Thymus (tissue), 11 donors: ENCODE data around the gene SPDYA. TPM values are rescaled to one million over a fixed set of nuclear protein-coding genes. Genes with fewer than 3 reads are reported as not detected.
"Not testable (repeated sequence)": the region's sequence is repeated elsewhere in the genome, so short reads cannot be mapped to it uniquely, and the experiment has no call there.

Experiments used
- DNase-seq, 9 donors: peaks; one replicate each; pipeline ENCODE4 v3.0.0-alpha.2; 2013; ENCODE audit warnings: low spot score in 9 of 9, low read depth in 6 of 9, missing footprints in 1 of 9
- H3K27ac ChIP-seq, 2 donors: one replicate each; pipeline ENCODE4 v1.5.1; 2013; ENCODE audit warnings: control low read depth in 1 of 2, low read depth in 1 of 2, low read length in 1 of 2, mild to moderate bottlenecking in 1 of 2, moderate library complexity in 1 of 2
- H3K27me3 ChIP-seq, 2 donors: one replicate each; pipeline ENCODE4 v1.5.1; 2013; ENCODE audit warnings: low read length in 1 of 2; ENCODE audit not compliant: control insufficient read depth in 2 of 2, insufficient read depth in 1 of 2
- H3K36me3 ChIP-seq, 2 donors: one replicate each; pipeline ENCODE4 v1.5.1; 2013; ENCODE audit warnings: low read length in 1 of 2, mild to moderate bottlenecking in 1 of 2, moderate library complexity in 1 of 2; ENCODE audit not compliant: control insufficient read depth in 2 of 2, insufficient read depth in 2 of 2
- H3K4me1 ChIP-seq, 2 donors: one replicate each; pipeline ENCODE4 v1.5.1; 2013; ENCODE audit warnings: low read length in 2 of 2; ENCODE audit not compliant: control insufficient read depth in 2 of 2, insufficient read depth in 2 of 2
- H3K4me3 ChIP-seq, 2 donors: one replicate each; pipeline ENCODE4 v1.5.1; 2013; ENCODE audit warnings: low read length in 2 of 2, control low read depth in 1 of 2, mild to moderate bottlenecking in 1 of 2
- H3K9me3 ChIP-seq, 2 donors: one replicate each; pipeline ENCODE4 v1.5.1; 2013; ENCODE audit warnings: low read length in 1 of 2, mild to moderate bottlenecking in 1 of 2; ENCODE audit not compliant: control insufficient read depth in 2 of 2, insufficient read depth in 1 of 2
- WGBS: extraction: QIAGEN DNeasy Blood & Tissue Kit; methylation state at CpG from one replicate; pipeline ENCODE4 v1.1.7; 2013; 5-methylcytosine and 5-hydroxymethylcytosine counted together
- polyA plus RNA-seq: library from polyadenylated mRNA; stranded (reverse); fragments of 200-250 nt; gene quantifications from one replicate; pipeline ENCODE4 v1.2.3, GENCODE V29; 2013
- total RNA-seq: library from RNA; stranded (reverse); fragments of 120-200 nt; gene quantifications from one replicate; pipeline ENCODE4 v1.2.4, GENCODE V29; 2013
- donor health status: healthy.

SPDYA gene
- total and polyA plus RNA-seq, 2 donors: 0.21 to 0.47 TPM

GRCh38 chr2:28776471-28776870 lies 34.2 kb upstream of the SPDYA start:
- Histone ChIP-seq H3K27me3 (no peaks in the 10 kb centered on the region), H3K4me1 (no peaks in the 10 kb centered on the region), H3K4me3 (no peak overlapping the region), H3K9me3 (no peaks in the 10 kb centered on the region), H3K36me3 (peaks cover 7 to 25% of the 10 kb centered on the region in 2 donors), H3K27ac (no peak overlapping the region)
- no peak for DNase-seq
- WGBS: 96% methylated on average over 6 of the region's 6 CpGs

- H3K27me3 ChIP-seq: no peaks in the 10 kb centered on the region
- no peaks in the 10 kb centered on the region for H3K9me3 ChIP-seq
- no peak overlapping the region for H3K27ac ChIP-seq
- DNase-seq: no peak
- WGBS: over 99% methylated on average over 5 of the region's 5 CpGs
- peaks cover 7 to 42% of the 10 kb centered on the region in 2 donors for H3K36me3 ChIP-seq
- no peak overlapping the region for H3K4me3 ChIP-seq
- no peaks in the 10 kb centered on the region for H3K4me1 ChIP-seq
Measured at GRCh38 chr2:28778392-28778791, 32.2 kb upstream of the SPDYA start.

- Histone ChIP-seq H3K4me3 (no peak overlapping the region), H3K4me1 (no peaks in the 10 kb centered on the region), H3K27me3 (no peaks in the 10 kb centered on the region), H3K36me3 (peaks cover 7 to 44% of the 10 kb centered on the region in 2 donors), H3K27ac (no peak overlapping the region), H3K9me3 (no peaks in the 10 kb centered on the region)
- WGBS: 99% methylated on average over 2 of the region's 2 CpGs
- DNase-seq: no peak
Measured at GRCh38 chr2:28779001-28779400, 31.6 kb upstream of the SPDYA start.

GRCh38 chr2:28780496-28780895 lies 30.1 kb upstream of the SPDYA start:
- WGBS: 94% methylated on average over 2 of the region's 2 CpGs

GRCh38 chr2:28782423-28782822 lies 28.2 kb upstream of the SPDYA start:
- peaks cover 19 to 58% of the 10 kb centered on the region in 2 donors for H3K36me3 ChIP-seq
- no peak overlapping the region for H3K27ac ChIP-seq
- 66% methylated on average over 3 of the region's 3 CpGs for WGBS
- no peak for DNase-seq
- H3K27me3 ChIP-seq: no peaks in the 10 kb centered on the region
- no peaks in the 10 kb centered on the region for H3K4me1 ChIP-seq
- no peaks in the 10 kb centered on the region for H3K9me3 ChIP-seq
- H3K4me3 ChIP-seq: no peak overlapping the region

More at GRCh38 chr2:28780496-28780895, 30.1 kb upstream of the SPDYA start:
- H3K9me3 ChIP-seq: no peaks in the 10 kb centered on the region
- no peaks in the 10 kb centered on the region for H3K27me3 ChIP-seq
- no peak overlapping the region for H3K4me3 ChIP-seq
- no peak for DNase-seq
- H3K36me3 ChIP-seq: peaks cover 15 to 51% of the 10 kb centered on the region in 2 donors
- H3K4me1 ChIP-seq: no peaks in the 10 kb centered on the region
- no peak overlapping the region for H3K27ac ChIP-seq

GRCh38 chr2:28784570-28784969 lies 26.1 kb upstream of the SPDYA start:
- not testable (repeated sequence) for H3K4me3 ChIP-seq, H3K9me3 ChIP-seq, H3K27me3 ChIP-seq, H3K27ac ChIP-seq, DNase-seq, H3K4me1 ChIP-seq
- 97% methylated on average over 7 of the region's 7 CpGs for WGBS
- H3K36me3 ChIP-seq: peaks cover 25 to 64% of the 10 kb centered on the region in 2 donors

- Histone ChIP-seq H3K4me3 (no peak overlapping the region), H3K9me3 (no peaks in the 10 kb centered on the region), H3K36me3 (peaks cover 17 to 75% of the 10 kb centered on the region in 2 donors), H3K27me3 (no peaks in the 10 kb centered on the region), H3K4me1 (no peaks in the 10 kb centered on the region), H3K27ac (no peak overlapping the region)
- WGBS: 97% methylated on average over 4 of the region's 4 CpGs
- DNase-seq: no peak
Measured at GRCh38 chr2:28796620-28797019, 14.0 kb upstream of the SPDYA start.

- no peak overlapping the region for H3K4me3 ChIP-seq
- H3K4me1 ChIP-seq: no peaks in the 10 kb centered on the region
- H3K9me3 ChIP-seq: no peaks in the 10 kb centered on the region
- WGBS: 97% methylated on average over 3 of the region's 3 CpGs
- H3K36me3 ChIP-seq: peaks cover 0 to 42% of the 10 kb centered on the region in 2 donors
- no peaks in the 10 kb centered on the region for H3K27me3 ChIP-seq
- no peak overlapping the region for H3K27ac ChIP-seq
- no peak for DNase-seq
Measured at GRCh38 chr2:28801726-28802125, 8.9 kb upstream of the SPDYA start.

GRCh38 chr2:28802975-28803429 lies 7.6 kb upstream of the SPDYA start:
- Histone ChIP-seq H3K4me1 (no peaks in the 10 kb centered on the region), H3K36me3 (peaks cover 0 to 31% of the 10 kb centered on the region in 2 donors), H3K27ac (no peak overlapping the region)

More at GRCh38 chr2:28802975-28803429, 7.6 kb upstream of the SPDYA start:
- DNase-seq: no peak
- Histone ChIP-seq H3K9me3 (no peaks in the 10 kb centered on the region), H3K4me3 (no peak overlapping the region), H3K27me3 (no peaks in the 10 kb centered on the region)
- WGBS: 87% methylated on average over 4 of the region's 4 CpGs
